DMS114 treated with DMSO at 0.1 percent for 48 hours (cell line): ENCODE measurements around the gene DPP6.
"Not testable (repeated sequence)": the region's sequence is repeated elsewhere in the genome, so short reads cannot be mapped to it uniquely, and the experiment has no call there.

Experiments used
- DNase-seq: peaks from one replicate; lab custom pipeline; 2025; ENCODE audit not compliant: unreplicated experiment; lab: John Stamatoyannopoulos, UW

Gene DPP6

DNA sequence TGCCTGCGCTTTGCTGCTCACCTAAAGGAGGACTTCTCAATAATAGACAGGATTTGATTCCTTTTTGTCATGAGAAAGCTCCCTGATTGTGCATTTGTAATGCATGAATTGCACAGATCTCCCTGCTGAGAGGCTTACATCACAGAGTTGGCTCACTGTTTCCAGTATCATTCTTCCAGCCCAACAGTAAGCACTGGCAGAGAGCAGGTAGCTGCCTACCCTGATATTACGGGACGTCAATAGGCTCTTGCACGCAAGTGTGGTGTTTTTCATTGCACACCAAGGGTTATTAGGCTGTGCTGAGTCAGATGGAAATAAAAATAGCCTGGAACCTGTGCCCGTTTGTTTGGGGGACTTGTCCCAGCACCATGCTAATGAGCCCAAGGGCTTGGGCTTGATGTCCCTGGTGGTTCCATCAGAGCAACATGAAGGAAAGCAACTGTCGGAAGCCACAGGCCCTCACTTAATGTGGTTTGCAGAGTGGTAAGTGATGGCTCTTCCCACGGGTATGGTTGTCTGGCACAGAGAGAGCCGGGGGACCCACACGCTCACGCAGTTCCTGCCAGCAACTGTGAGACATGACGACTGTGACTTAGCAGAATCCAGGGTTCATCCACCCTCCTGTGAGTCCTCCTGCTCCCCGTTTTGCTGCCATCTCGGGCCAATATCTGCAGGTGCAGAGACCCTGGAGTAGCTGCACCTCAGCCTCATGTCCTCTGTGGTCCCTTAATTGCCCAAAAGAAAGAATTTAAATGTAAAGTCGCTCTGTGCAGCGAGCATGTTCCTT lies 20.4 kb downstream of the DPP6 start:
- not testable (repeated sequence) for DNase-seq

DNA sequence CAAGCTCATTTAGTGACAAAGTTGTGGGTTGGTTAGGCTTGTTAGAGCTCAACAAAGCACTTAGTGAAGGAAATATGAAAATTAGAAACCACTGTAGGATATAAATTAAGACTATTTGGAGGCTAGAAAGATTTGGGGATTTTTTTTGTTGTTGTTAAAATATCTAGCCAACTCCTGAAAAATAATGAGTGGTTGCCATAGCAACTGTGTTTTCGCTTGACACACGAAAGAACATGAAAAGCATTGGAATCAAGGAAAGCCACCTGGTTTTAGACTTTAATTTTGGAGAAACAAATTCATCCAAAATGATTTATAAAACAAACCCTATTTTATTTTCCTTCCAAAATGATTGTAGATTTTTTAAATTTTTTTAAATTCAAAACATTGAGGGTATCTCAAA lies 26.3 kb downstream of the DPP6 start:
- DNase-seq = not testable (repeated sequence)

DNA sequence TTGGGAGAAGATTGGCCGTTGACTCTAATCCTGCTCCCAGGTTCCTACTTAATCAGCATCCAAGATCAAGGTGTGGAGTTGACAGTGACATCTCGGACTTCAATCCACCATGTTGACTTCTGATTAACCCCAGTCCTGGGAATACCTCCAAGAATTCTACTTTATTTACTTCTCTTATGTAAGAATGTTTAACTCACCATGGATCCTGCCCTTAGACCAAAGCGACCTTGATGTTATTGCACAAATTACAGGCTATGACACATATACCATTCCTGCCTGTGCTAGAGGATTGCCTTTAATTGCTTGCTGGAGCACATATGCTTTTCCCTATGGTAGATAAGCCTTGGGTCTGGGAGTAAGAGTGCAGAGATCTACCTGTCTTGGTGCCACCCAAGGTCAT lies 28.1 kb downstream of the DPP6 start:
- not testable (repeated sequence) for DNase-seq

- DNase-seq = not testable (repeated sequence)
Measured at GRCh38 chr7:154087037-154087725, 35.0 kb downstream of the DPP6 start.

DNA sequence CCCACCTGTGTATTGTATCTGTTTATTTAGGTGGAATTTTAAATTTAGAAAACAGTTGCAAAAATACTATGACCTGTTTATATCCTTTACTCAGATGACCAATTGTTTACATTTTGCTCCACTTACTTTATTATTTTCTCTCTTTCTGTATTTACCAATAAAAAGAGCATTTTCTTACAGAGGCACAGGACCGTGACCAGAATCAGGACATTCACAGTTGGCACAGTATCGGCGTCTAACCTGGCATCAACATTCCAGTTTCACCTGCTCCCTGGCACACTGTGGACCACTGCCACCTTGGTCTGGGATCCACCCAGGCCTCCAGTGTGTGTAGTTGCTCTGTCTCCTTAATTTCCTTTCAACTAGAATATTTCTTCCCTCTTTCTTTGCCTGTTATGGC lies 39.9 kb downstream of the DPP6 start:
- DNase-seq = not testable (repeated sequence)

GRCh38 chr7:154095201-154095600 lies 43.0 kb downstream of the DPP6 start:
- DNase-seq = not testable (repeated sequence)

DNA sequence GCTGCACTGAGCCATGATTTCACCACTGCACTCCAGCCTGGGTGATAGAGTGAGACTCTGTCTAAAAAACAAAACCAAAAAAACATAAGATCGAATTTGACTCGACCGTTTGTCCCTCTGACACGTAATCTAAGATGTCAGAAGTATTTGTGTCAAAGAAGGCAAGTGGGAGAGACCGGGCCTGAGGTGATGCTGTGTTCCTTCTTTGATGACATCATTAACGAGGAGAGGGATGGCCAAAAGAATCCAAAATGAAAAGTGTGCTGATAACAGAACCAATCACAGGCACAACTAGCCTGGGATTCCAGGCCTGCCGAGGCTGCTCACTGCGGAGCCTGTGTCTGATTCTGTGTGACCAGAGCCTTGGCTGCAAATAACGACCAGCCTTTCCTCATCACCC lies 52.9 kb downstream of the DPP6 start:
- DNase-seq = not testable (repeated sequence)

GRCh38 chr7:154109615-154110014 lies 57.4 kb downstream of the DPP6 start:
- not testable (repeated sequence) for DNase-seq

DNA sequence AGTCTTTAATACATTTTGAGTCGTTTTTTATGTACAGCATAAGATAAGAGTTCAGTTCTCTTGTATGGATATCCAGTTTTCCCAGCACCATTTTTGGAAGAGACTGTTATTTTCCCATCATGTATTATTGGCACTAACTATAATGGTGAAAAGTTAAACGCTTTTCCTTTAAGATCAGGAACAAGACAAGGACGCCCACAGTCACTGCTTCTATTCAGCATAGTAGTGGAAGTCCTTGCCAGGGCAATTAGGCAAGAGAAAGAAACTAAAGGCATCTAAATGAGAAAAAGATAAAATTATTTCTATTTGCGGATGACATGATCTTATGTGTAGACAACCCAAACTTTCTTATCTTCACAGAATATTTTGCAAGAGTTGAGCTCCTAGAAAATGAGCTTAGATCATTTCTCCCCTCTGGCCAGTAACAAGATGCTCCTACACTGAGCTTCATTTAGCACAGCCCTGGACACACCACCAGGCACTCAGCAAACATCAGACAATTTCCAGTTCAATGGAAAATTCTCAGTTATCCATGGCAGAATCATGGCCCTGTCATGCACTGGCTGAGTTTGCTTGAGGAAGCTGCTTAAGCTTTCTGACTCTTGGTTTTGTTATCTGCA lies 61.6 kb downstream of the DPP6 start:
- not testable (repeated sequence) for DNase-seq

DNA sequence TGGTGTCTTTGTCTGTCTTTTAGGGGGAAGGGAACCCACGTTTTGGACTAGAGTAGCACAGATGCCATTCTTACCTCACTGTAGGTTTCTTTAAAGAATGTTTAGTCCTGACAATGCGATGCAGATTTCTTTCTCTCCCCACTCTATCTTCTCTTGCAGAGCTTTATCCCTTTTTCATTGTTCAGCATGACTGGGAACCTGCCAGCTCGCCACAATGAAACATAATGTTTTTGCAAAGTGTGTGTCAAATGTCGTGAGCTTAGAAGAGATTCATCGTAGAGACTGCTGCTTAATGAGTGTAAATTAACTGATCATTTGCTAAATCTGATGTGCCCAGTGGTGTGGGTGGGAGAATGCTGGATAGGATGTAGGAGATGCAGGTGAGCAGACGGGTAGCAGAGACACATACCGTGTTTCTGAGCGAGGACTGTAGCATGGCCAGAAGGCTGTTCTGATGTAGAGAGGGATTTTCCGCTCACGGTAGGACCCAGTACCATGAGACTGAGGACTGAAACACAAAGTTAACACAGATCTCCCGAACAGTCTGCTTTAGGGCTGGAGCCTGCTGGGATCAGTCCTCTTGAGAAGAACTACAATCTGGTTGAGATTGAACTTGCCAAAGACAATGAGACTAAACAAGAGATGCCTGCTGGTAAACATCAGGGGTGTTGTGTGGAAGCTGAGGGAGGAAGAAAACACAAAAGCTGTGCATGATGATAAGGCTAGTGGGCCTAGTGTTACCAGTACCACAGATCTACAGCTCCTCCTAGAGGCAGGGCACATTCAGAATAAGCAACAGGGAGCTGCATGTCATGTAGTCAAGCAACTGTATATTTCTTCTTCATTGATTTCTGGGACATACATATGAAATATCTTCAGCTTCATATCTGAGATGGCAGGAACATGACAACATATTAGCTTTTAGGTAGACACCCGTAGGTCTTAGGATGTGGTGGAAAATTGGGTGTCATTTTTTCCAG lies 65.5 kb downstream of the DPP6 start:
- DNase-seq = not testable (repeated sequence)

DNA sequence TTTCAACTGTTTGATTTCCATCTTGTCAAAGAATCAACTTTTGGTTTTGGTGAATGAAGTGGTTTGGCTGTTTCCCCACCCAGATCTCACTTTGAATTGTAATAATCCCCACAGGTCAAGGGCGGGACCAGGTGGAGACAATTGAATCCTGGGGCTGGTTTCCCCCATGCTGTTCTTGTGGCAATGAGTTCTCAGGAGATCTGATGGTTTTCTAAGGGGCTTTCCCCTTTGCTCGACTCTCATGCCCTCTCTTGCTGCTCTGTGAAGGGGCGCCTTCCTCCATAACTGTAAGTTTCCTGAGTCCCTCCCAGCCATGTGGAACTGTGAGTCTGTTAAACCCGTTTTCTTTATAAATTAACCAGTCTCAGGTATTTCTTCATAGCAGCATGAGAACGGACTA lies 68.6 kb downstream of the DPP6 start:
- DNase-seq = not testable (repeated sequence)

GRCh38 chr7:154122720-154123119 lies 70.5 kb downstream of the DPP6 start:
- not testable (repeated sequence) for DNase-seq

DNA sequence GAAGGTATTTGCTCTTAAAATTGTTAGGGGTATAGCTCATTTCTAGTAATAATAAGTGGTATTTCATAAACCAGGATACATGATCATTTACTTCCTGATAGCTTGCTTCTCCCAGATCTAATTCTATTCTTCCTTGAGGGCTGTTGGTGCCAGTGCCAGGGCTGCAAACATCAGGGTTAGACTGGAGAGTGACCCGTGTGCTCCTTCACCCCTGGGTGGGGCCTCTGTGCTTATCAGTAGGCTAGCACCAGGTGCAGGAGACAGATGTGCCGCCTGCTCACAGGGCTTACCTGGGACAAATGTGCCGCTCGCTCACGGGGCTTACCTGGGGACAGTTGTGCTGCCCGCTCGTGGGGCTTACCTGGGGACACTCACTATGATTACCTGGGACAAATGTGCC lies 71.2 kb downstream of the DPP6 start:
- not testable (repeated sequence) for DNase-seq

DNA sequence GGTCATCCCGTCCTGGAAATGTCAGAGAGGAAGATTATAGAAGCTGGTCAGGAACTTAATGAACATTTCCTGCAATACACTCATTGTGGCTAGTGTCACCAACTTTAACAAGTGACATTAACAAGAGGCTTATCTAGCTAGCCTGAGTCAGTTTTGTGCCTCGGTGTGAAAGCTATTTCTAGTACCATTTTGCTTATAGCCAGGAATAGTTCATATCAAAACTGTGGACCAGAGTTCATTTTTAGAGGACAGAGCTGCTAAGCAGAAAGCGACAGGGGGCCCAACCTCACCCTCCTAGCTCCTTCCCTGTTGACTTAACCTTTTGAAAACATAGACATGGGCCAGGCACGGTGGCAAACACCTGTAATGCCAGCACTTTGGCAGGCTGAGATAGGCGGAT lies 76.9 kb downstream of the DPP6 start:
- DNase-seq = not testable (repeated sequence)

DNA sequence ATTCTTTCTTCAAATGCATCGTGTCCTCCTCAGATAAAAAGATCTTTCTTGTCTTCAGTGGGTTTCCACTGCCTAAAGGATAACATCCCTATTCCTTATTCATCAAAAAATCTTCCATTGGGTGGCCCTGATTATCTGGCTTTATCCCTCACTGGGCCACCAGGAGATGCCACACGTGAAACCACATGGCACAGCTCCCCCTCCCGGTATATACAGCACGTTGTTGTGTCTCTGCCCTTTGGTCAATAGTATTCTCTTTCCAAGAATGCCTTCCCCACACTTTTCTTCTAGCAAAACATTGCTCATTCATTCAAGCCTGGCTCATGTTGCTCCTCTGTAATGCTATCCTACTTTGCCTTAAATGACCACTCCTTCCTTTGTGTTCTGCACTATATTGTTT lies 80.4 kb downstream of the DPP6 start:
- not testable (repeated sequence) for DNase-seq

- not testable (repeated sequence) for DNase-seq
Measured at GRCh38 chr7:154133703-154134277, 81.6 kb downstream of the DPP6 start.

- not testable (repeated sequence) for DNase-seq
Measured at GRCh38 chr7:154134698-154135097, 82.5 kb downstream of the DPP6 start.

DNA sequence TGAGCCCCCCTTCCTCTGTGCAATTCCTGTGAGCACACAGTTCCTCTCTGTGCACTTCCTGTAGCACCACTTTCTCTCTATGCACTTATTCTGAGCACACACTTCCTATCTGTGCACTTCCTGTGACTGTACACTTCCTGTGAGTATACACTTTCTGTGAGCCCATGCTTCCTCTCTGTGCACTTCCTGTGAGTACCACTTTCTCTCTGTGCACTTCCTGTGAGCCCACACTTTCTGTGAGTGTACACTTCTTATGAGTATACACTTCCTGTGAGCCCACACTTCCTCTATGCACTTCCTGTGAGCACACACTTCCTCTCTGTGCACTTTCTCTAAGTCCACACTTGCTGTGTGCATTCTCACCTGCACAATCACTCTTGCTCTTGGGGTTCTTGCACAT lies 83.4 kb downstream of the DPP6 start:
- not testable (repeated sequence) for DNase-seq

DNA sequence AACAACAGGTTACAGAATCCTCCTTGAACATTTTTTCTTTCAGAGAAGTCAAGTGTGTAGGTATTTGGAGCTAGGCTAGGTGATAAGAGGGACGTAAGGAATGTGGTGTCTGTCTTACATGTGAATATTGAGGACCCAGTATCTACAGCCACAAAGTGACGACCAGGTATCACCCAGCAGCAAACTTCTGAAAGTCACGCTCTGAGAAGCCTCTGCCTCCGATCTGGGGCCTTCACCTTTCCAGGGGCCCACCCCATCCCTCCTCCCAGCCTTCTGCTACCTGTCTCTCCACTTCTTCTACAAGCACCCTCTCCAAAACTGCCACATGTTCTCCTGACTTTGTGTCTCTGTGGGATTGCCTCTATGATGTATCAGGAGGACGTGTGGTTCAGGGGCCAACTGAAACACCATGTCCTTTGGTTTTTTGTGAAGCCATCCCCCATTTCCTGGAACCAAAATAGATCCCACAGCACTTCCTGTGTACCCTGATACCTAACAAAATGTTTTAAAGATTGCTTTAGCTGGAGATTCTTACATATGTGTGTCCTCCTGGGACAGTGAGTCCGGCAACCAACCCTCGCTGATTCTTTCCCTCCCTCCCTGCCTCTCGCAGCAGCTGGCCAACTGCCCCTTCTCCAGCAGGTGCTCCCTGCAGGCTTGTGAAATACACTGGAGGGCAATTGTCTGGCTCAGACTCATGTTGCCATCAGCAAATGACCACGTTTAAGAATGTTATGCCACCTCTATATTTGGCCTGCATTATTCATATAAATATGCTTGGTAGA lies 93.9 kb downstream of the DPP6 start:
- not testable (repeated sequence) for DNase-seq

DNA sequence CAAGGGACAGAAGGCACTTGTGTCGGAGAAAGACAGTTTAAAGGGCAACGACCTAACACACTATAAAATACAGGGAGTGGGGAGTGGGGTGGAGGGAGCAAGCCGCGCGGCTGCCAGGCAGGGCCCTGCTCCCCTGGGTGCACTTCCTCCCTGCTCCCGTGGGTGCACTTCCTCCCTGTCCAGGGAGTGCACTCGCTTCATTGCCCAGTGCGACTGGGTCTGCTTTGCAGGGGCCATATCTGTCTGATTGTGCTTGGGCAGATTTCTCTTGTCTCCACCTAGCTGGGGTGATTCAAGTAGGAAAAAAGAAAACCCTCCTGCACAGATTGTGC lies 94.5 kb downstream of the DPP6 start:
- not testable (repeated sequence) for DNase-seq
